Neural cell (in vitro differentiated cells): ENCODE data around the gene CBX8.

Experiments
- EZH2 ChIP-seq: fragments of 200-600, 300-800 bp; shearing (Covaris generic), sonication (generic); IDR thresholded peaks from 2 replicates; pipeline ENCODE4 v1.6.1; 2014; ENCODE audit warnings: antibody characterized with exemption, low read length, borderline replicate concordance, mild to moderate bottlenecking; ENCODE audit not compliant: insufficient read depth, poor library complexity, severe bottlenecking
- MXI1 ChIP-seq: fragments of 450-650 bp; conservative IDR thresholded peaks from 2 replicates; pipeline ENCODE4 v1.6.1; 2014; ENCODE audit warnings: antibody characterized with exemption, mild to moderate bottlenecking; ENCODE audit not compliant: poor library complexity, severe bottlenecking
- POLR2AphosphoS5 ChIP-seq: IDR thresholded peaks from 2 replicates; pipeline ENCODE4 v1.6.1; 2012
- TAF1 ChIP-seq: IDR thresholded peaks from 2 replicates; pipeline ENCODE4 v1.6.1; 2012; ENCODE audit warnings: low read depth
- TF ChIP-seq, protein P1 (sequence below): fragments of 450-650 bp; IDR thresholded peaks from 2 replicates; pipeline ENCODE4 v1.5.1; 2014; ENCODE audit warnings: antibody characterized with exemption, mild to moderate bottlenecking, moderate library complexity; ENCODE audit not compliant: poor library complexity, severe bottlenecking
- TF ChIP-seq, protein P2 (sequence below): IDR thresholded peaks from 2 replicates; pipeline ENCODE4 v1.6.1; 2012; ENCODE audit warnings: borderline replicate concordance

DNA sequence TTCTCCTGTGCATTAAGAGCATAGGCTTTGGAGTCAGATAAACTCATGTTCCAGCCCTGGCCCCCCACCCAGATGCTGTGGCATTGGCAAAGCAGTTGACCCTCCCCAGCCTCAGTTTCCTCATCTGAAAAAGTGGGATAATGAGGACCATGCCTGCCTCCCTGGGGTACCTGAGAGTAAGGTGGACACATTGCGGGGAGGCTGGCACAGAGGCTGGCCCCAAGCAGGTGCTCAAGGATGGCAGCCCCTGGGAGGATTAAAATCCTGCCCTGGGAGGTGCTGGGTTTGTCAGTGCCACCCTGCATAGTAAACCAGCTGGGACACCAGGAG is 54.3 kb downstream of the CBX8 start:
- TF ChIP-seq EZH2 (no peak), MXI1 (no peak), POLR2AphosphoS5 (no peak), TAF1 (no peak)
- TF ChIP-seq, protein P1, sequence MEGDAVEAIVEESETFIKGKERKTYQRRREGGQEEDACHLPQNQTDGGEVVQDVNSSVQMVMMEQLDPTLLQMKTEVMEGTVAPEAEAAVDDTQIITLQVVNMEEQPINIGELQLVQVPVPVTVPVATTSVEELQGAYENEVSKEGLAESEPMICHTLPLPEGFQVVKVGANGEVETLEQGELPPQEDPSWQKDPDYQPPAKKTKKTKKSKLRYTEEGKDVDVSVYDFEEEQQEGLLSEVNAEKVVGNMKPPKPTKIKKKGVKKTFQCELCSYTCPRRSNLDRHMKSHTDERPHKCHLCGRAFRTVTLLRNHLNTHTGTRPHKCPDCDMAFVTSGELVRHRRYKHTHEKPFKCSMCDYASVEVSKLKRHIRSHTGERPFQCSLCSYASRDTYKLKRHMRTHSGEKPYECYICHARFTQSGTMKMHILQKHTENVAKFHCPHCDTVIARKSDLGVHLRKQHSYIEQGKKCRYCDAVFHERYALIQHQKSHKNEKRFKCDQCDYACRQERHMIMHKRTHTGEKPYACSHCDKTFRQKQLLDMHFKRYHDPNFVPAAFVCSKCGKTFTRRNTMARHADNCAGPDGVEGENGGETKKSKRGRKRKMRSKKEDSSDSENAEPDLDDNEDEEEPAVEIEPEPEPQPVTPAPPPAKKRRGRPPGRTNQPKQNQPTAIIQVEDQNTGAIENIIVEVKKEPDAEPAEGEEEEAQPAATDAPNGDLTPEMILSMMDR: no peak
- TF ChIP-seq, protein P2, sequence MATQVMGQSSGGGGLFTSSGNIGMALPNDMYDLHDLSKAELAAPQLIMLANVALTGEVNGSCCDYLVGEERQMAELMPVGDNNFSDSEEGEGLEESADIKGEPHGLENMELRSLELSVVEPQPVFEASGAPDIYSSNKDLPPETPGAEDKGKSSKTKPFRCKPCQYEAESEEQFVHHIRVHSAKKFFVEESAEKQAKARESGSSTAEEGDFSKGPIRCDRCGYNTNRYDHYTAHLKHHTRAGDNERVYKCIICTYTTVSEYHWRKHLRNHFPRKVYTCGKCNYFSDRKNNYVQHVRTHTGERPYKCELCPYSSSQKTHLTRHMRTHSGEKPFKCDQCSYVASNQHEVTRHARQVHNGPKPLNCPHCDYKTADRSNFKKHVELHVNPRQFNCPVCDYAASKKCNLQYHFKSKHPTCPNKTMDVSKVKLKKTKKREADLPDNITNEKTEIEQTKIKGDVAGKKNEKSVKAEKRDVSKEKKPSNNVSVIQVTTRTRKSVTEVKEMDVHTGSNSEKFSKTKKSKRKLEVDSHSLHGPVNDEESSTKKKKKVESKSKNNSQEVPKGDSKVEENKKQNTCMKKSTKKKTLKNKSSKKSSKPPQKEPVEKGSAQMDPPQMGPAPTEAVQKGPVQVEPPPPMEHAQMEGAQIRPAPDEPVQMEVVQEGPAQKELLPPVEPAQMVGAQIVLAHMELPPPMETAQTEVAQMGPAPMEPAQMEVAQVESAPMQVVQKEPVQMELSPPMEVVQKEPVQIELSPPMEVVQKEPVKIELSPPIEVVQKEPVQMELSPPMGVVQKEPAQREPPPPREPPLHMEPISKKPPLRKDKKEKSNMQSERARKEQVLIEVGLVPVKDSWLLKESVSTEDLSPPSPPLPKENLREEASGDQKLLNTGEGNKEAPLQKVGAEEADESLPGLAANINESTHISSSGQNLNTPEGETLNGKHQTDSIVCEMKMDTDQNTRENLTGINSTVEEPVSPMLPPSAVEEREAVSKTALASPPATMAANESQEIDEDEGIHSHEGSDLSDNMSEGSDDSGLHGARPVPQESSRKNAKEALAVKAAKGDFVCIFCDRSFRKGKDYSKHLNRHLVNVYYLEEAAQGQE: no peak
